ENCODE measurements around the gene TOM1L1. TPM values are rescaled to one million over a fixed set of nuclear protein-coding genes. Genes with fewer than 3 reads are reported as not detected.
"Not testable (repeated sequence)": the region's sequence is repeated elsewhere in the genome, so short reads cannot be mapped to it uniquely, and the experiment has no call there.

The TOM1L1 gene
- total RNA-seq, 6 experiments from 2014 or later, result 36.5 to 74.5 (median 61.9) TPM

- Histone ChIP-seq H3K27me3 (no peaks in the 10 kb centered on the region), H3K36me3 (no peaks in the 10 kb centered on the region), H3K4me3 (no peak overlapping the region), H3K4me1 (no peaks in the 10 kb centered on the region), H3K9me3 (no peaks in the 10 kb centered on the region), H3K27ac (no peak overlapping the region)
- ATAC-seq, result no peak
- whole genome bisulfite sequencing (ENCODE audit: insufficient coverage, low coverage, low lambda C conversion rate, missing lambda C conversion rate), result 64% methylated on average over 1 of the region's 1 CpG
- intact Hi-C loops (cut with DNase I), result no loop called here
- DNase-seq, result no peak
- TF ChIP-seq POLR2A (IDR thresholded peaks at IDR 0.05), result no peak
- TF ChIP-seq CTCF (IDR thresholded peaks at IDR 0.05), result no peak
These were observed 29.9 kb upstream of the TOM1L1 start for GRCh38 chr17:54870671-54871175.

- 71% methylated on average over 2 of the region's 2 CpGs for whole genome bisulfite sequencing (ENCODE audit: insufficient coverage, low coverage, low lambda C conversion rate, missing lambda C conversion rate)
- not testable (repeated sequence) for ATAC-seq
These were observed 24.7 kb upstream of the TOM1L1 start for GRCh38 chr17:54875906-54876305.

GRCh38 chr17:54876656-54877195 is 23.9 kb upstream of the TOM1L1 start:
- no peak for TF ChIP-seq POLR2A (IDR thresholded peaks at IDR 0.05)
- TF ChIP-seq CTCF (IDR thresholded peaks at IDR 0.05), result no peak
- 68% methylated on average over 3 of the region's 6 CpGs for WGBS (ENCODE audit: insufficient coverage, low coverage, low lambda C conversion rate, missing lambda C conversion rate)
- H3K27me3 ChIP-seq, result no peaks in the 10 kb centered on the region
- H3K36me3 ChIP-seq, result no peaks in the 10 kb centered on the region
- DNase-seq (peak in 1 of 3 donors; percentile 58), ATAC-seq (peak in 3 of 4 donors; percentile 20 to 31 (median 30))
- H3K27ac ChIP-seq, result no peak overlapping the region
- intact Hi-C loops (cut with DNase I), result no loop called here
- peaks cover 0 to 13% (median 1%) of the 10 kb centered on the region in 4 donors for H3K4me1 ChIP-seq
- H3K9me3 ChIP-seq, result no peaks in the 10 kb centered on the region
- H3K4me3 ChIP-seq, result no peak overlapping the region

More at GRCh38 chr17:54875906-54876305, 24.7 kb upstream of the TOM1L1 start:
- H3K9me3 ChIP-seq; intact Hi-C loops (cut with DNase I); H3K27ac ChIP-seq; H3K27me3 ChIP-seq; H3K36me3 ChIP-seq; DNase-seq; H3K4me3 ChIP-seq; H3K4me1 ChIP-seq: not testable (repeated sequence)

GRCh38 chr17:54881255-54881972 is 19.2 kb upstream of the TOM1L1 start:
- Histone ChIP-seq H3K9me3 (no peaks in the 10 kb centered on the region), H3K4me1 (peaks cover 0 to 25% (median 6%) of the 10 kb centered on the region in 4 donors), H3K27me3 (no peaks in the 10 kb centered on the region), H3K4me3 (no peak overlapping the region), H3K27ac (peak overlapping the region in 1 of 3 donors; percentile 63), H3K36me3 (no peaks in the 10 kb centered on the region)
- ATAC-seq (peak; percentile 83 to 90 (median 84)), DNase-seq (peak in 1 of 3 donors; percentile 59)
- intact Hi-C loops (cut with DNase I), result no loop called here
- 40% methylated on average over 8 of the region's 10 CpGs for WGBS (ENCODE audit: insufficient coverage, low coverage, low lambda C conversion rate, missing lambda C conversion rate)
- TF ChIP-seq POLR2A (IDR thresholded peaks at IDR 0.05), result no peak
- no peak for TF ChIP-seq CTCF (IDR thresholded peaks at IDR 0.05)

- DNase-seq (no peak), ATAC-seq (peak; percentile 33 to 77 (median 63))
- intact Hi-C loops (cut with DNase I), result no loop called here
- H3K4me3 ChIP-seq, result no peak overlapping the region
- peak overlapping the region in 1 of 3 donors; percentile 63 for H3K27ac ChIP-seq
- TF ChIP-seq CTCF (IDR thresholded peaks at IDR 0.05), result no peak
- TF ChIP-seq POLR2A (IDR thresholded peaks at IDR 0.05), result no peak
- 17% methylated on average over 4 of the region's 4 CpGs for WGBS (ENCODE audit: insufficient coverage, low coverage, low lambda C conversion rate, missing lambda C conversion rate)
- peaks cover 0 to 18% (median 6%) of the 10 kb centered on the region in 4 donors for H3K4me1 ChIP-seq
- no peaks in the 10 kb centered on the region for H3K27me3 ChIP-seq
- no peaks in the 10 kb centered on the region for H3K36me3 ChIP-seq
- no peaks in the 10 kb centered on the region for H3K9me3 ChIP-seq
These were observed 18.3 kb upstream of the TOM1L1 start for GRCh38 chr17:54882371-54882770.

All from right lobe of liver (tissue), 6 donors.